Ovary (tissue), 9 donors: ENCODE data around the gene CCT3. TPM values are rescaled to one million over a fixed set of nuclear protein-coding genes. Genes with fewer than 3 reads are reported as not detected.
A peak's percentile ranks its signal among the peaks of the same experiment; 100 is the strongest.
"Not testable (repeated sequence)": the region's sequence is repeated elsewhere in the genome, so short reads cannot be mapped to it uniquely, and the experiment has no call there.

Experiments
- DNase-seq, 5 donors: peaks; one replicate each; pipeline ENCODE4 v3.0.0-alpha.2; 2019 to 2020
- H3K27ac ChIP-seq, 2 donors: fragments of 200-600 bp; one replicate each; pipeline versions ENCODE4 v1.5.1 to v1.8.0; 2019 to 2022
- H3K27me3 ChIP-seq: fragments of 200-600 bp; one replicate; pipeline ENCODE4 v1.8.0; 2022
- H3K36me3 ChIP-seq: fragments of 200-600 bp; sonication (generic); one replicate; pipeline ENCODE4 v1.5.1; 2019
- H3K4me1 ChIP-seq: one replicate; pipeline ENCODE4 v1.8.1; 2013; ENCODE audit warnings: mild to moderate bottlenecking, moderate library complexity; ENCODE audit not compliant: insufficient read depth
- H3K4me3 ChIP-seq: fragments of 200-600 bp; sonication (generic); one replicate; pipeline ENCODE4 v1.5.1; 2017
- H3K9me3 ChIP-seq, 2 donors: fragments of 200-600 bp in 1 of 2; sonication (generic) in 1 of 2; one replicate each; pipeline versions ENCODE4 v1.5.1 to v1.8.1; 2013 to 2019; ENCODE audit warnings: mild to moderate bottlenecking in 1 of 2, moderate library complexity in 1 of 2
- EP300 ChIP-seq: sonication (generic); formaldehyde crosslinking; IDR thresholded peaks from one replicate; pipeline ENCODE4 v1.6.1; 2017; ENCODE audit warnings: antibody characterized with exemption
- POLR2A ChIP-seq: fragments of 450-650 bp; IDR thresholded peaks from one replicate; pipeline ENCODE4 v1.6.1; 2017; ENCODE audit warnings: antibody characterized with exemption, mild to moderate bottlenecking, moderate library complexity
- WGBS, 3 donors: extraction: QIAGEN DNeasy Blood & Tissue Kit in 1 of 3; methylation state at CpG; one replicate each; pipeline versions ENCODE4 v1.1.5 to v1.1.7; 2013 to 2017; 5-methylcytosine and 5-hydroxymethylcytosine counted together
- intact Hi-C, 4 donors: fragments of 100-400 bp; cut with DNase I; formaldehyde crosslinking; loops; one replicate each; pipeline versions ENCODE4 v1.11.0 to v1.15.1; 2022 to 2023
- polyA plus RNA-seq, 2 donors: library from polyadenylated mRNA; stranded (reverse); fragments of 200-250 nt in 1 of 2; fragments of 350-450 nt in 1 of 2; fragmentation: Illumina TruSeq in 1 of 2; extraction: RNeasy Lipid Tissue Mini Kit (QIAGEN cat#74804) in 1 of 2; gene quantifications; one replicate each; pipeline ENCODE4 v1.2.3, GENCODE V29; 2013 to 2014
- total RNA-seq, 7 donors: library from RNA; depleted of rRNA in 2 of 7; stranded (reverse); fragments of >200 nt in 2 of 7; fragmentation: NEBNext Ultra II Directional in 3 of 7; extraction: Animal tissue kit (Norgen Biotek cat#: 25700) in 3 of 7; gene quantifications; one replicate each; pipeline versions ENCODE4 v1.1.0 to v1.2.4, GENCODE V29; 2016 to 2023
- TF ChIP-seq, protein P1 (sequence below), 3 donors: fragments of 450-650 bp in 2 of 3; fragments of 200-600 bp in 1 of 3; IDR thresholded peaks; one replicate each; pipeline versions ENCODE4 v1.5.1 to v1.8.0; 2016 to 2022; ENCODE audit warnings: antibody characterized with exemption in 3 of 3, mild to moderate bottlenecking in 1 of 3
- donor health status: DM: no; HTN: no; CAD: no; lungs with moderate emphysema.
- donor health status: DM: no; HTN: no; CAD: no.
- donor health status: Bipolar disorder and iron deficiency.
- donor health status: DM: yes; HTN: yes; CAD: no.
- donor health status: DM: no; HTN: no; CAD: no.
- donor health status: DM: yes; HTN: yes; CAD: no.

Gene CCT3
- total and polyA plus RNA-seq, 9 donors: 119 to 230 (median 175) TPM

DNA sequence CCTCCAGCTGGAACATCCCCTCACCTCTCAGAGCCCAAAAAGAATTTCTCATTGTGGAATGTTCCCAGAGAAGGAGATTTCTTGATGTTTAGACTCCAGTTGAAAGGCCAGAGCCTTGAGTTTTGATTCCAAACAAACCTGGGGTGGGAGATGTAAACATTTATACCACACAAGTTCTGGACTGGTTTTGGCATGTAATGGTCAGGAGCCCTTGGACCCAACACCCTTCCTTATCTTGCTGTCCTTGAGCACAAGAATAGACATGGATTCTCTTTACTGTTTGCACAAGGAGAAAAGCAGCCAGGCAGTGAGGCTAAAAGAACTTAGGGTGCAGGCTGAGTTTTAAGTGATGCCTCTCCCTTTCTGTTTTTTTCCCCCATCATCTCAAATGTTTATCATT, 35.5 kb upstream of the CCT3 start:
- TF ChIP-seq, protein P1, sequence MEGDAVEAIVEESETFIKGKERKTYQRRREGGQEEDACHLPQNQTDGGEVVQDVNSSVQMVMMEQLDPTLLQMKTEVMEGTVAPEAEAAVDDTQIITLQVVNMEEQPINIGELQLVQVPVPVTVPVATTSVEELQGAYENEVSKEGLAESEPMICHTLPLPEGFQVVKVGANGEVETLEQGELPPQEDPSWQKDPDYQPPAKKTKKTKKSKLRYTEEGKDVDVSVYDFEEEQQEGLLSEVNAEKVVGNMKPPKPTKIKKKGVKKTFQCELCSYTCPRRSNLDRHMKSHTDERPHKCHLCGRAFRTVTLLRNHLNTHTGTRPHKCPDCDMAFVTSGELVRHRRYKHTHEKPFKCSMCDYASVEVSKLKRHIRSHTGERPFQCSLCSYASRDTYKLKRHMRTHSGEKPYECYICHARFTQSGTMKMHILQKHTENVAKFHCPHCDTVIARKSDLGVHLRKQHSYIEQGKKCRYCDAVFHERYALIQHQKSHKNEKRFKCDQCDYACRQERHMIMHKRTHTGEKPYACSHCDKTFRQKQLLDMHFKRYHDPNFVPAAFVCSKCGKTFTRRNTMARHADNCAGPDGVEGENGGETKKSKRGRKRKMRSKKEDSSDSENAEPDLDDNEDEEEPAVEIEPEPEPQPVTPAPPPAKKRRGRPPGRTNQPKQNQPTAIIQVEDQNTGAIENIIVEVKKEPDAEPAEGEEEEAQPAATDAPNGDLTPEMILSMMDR (IDR thresholded peaks at IDR 0.05): no peak
- TF ChIP-seq EP300: no peak
- no peak for TF ChIP-seq POLR2A
- Histone ChIP-seq H3K9me3 (no peaks in the 10 kb centered on the region), H3K4me1 (peaks cover 28% of the 10 kb centered on the region), H3K27me3 (no peaks in the 10 kb centered on the region), H3K36me3 (no peaks in the 10 kb centered on the region), H3K4me3 (no peak overlapping the region), H3K27ac (peak overlapping the region in 1 of 2 donors; percentile 75)
- no peak for DNase-seq
- intact Hi-C loops: no loop called here

DNA sequence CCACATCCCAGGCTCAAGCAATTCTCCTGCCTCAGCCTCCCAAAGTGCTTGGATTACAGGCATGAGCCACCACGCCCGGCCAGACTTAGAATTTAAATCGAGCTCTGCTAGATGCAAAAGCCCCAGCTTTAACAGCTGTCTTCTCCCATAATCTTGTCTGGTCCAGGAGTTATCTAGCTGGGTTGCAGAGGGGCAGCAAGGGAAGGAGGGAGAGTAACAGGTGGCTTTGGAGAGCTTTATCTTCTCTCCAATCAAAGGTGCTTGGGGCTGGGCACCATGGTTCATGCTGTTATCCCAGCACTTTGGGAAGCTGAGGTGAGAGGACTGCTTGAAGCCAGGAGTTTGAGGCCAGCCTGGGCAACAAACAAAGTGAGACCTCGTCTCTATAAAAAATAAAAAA, 34.8 kb upstream of the CCT3 start:
- Histone ChIP-seq H3K4me1 (peaks cover 28% of the 10 kb centered on the region), H3K36me3 (no peaks in the 10 kb centered on the region), H3K27ac (peak overlapping the region in 1 of 2 donors; percentile 75), H3K27me3 (no peaks in the 10 kb centered on the region), H3K4me3 (no peak overlapping the region), H3K9me3 (no peaks in the 10 kb centered on the region)
- WGBS, 3 donors: 45 to 67% (median 49%) methylated on average over 4 of the region's 4 CpGs
- TF ChIP-seq, protein P1 (IDR thresholded peaks at IDR 0.05): no peak
- TF ChIP-seq EP300 (no peak), POLR2A (no peak)
- no peak for DNase-seq
- intact Hi-C loops: no loop called here

DNA sequence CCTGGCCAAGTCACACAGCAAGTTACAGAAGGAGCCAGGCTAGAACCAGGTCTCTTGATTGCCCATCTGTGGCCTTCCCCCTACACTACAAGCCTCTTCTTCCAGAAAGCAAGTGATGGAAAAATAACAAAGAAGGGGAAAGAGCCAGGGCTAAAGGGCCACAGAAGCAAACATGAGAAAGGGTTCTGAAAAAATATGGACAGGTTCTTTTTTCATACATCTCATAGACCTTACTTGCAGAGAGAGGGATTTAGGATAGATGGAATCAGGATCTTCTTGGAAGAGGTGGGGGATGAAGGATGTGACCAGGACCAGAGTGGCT, 34.1 kb upstream of the CCT3 start:
- intact Hi-C loops: no loop called here
- Histone ChIP-seq H3K36me3 (no peaks in the 10 kb centered on the region), H3K4me1 (peaks cover 28% of the 10 kb centered on the region), H3K9me3 (no peaks in the 10 kb centered on the region), H3K27me3 (no peaks in the 10 kb centered on the region), H3K27ac (peak overlapping the region; percentile 11 to 75), H3K4me3 (no peak overlapping the region)
- TF ChIP-seq, protein P1 (IDR thresholded peaks at IDR 0.05): no peak
- TF ChIP-seq POLR2A (no peak), EP300 (no peak)
- no peak for DNase-seq

DNA sequence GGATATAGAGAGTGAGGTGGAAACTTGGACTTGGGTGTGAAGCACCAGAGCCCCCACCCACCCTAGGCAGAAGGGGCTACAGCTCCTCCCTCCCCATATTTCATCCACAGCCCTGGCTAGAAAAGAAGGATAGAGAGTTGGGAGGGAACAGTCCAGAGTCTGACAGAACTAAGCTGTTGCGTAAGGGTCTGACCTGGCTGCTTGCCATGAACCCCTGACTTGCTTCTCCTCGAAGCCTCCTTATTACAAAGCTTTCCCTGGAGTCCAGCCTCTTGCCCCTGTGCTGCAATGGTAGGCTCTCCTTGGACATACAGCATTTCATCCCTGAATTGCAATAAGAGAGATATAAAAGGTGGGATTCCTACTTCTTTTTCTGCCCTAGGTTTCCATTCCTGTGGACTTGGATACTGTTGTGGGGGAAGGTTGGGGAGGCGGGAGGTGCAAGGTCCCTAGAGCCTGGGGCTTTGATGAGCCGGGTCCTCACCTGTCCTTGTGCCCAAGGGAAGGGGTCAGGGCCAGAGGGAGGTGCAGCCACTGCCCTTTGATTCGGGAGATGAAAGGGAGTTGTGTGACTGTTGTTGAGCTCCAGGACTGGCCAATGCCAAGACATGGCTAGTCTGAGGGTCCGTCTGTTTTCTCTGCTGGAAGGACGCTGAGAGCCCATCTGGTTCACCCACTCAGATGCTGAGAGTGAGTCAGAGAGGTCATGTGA, 33.6 kb upstream of the CCT3 start:
- peak overlapping the region; percentile 11 to 75 for H3K27ac ChIP-seq
- H3K4me1 ChIP-seq: peaks cover 28% of the 10 kb centered on the region
- WGBS, 3 donors: 22 to 25% (median 24%) methylated on average over 7 of the region's 7 CpGs
- no peak for TF ChIP-seq POLR2A
- TF ChIP-seq, protein P1 (IDR thresholded peaks at IDR 0.05): no peak
- no peak for TF ChIP-seq EP300
- no peaks in the 10 kb centered on the region for H3K9me3 ChIP-seq
- peak; percentile 89 to 96 (median 94) for DNase-seq
- no peak overlapping the region for H3K4me3 ChIP-seq
- intact Hi-C loops: no loop called here
- no peaks in the 10 kb centered on the region for H3K27me3 ChIP-seq
- no peaks in the 10 kb centered on the region for H3K36me3 ChIP-seq

DNA sequence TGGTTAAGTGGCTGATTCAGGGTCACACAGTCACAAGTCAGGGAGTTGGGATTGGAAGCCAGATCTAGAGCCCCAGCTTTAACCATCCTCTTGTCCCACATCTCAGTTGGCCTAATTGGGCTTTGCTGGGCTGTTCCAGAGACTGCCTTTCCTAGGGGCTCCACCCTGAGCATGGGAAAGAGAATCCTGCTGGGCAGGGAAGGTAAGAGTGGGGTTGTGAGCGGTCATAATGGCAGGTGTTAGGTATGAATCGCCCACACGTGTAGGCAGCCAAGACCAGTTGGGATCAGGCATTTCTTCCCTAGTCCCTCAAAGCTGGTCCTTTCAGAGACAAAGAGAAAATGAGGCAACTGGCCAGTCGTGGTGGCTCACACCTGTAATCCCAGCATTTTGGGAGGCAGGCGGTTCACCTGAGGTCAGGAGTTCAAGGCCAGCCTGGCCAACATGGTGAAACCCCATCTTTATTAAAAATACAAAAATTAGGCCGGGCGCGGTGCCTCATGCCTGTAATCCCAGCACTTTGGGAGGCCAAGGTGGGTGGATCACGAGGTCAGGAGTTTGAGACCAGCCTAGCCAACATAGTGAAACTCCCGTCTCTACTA, 31.7 kb upstream of the CCT3 start:
- not testable (repeated sequence) for DNase-seq

More for the DNA sequence above, 31.7 kb upstream of the CCT3 start:
- Histone ChIP-seq H3K27ac (peak overlapping the region in 1 of 2 donors; percentile 20), H3K4me1 (peaks cover 29% of the 10 kb centered on the region)
- intact Hi-C loops, H3K9me3 ChIP-seq, H3K4me3 ChIP-seq, H3K36me3 ChIP-seq, H3K27me3 ChIP-seq: not testable (repeated sequence)
- 79 to 88% (median 86%) methylated on average over 10 of the region's 10 CpGs for WGBS, 3 donors
